ENCODE measurements around the gene RFNG.

Gene RFNG, protein sequence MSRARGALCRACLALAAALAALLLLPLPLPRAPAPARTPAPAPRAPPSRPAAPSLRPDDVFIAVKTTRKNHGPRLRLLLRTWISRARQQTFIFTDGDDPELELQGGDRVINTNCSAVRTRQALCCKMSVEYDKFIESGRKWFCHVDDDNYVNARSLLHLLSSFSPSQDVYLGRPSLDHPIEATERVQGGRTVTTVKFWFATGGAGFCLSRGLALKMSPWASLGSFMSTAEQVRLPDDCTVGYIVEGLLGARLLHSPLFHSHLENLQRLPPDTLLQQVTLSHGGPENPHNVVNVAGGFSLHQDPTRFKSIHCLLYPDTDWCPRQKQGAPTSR

GRCh38 chr17:82051776-82052637 lies at the start of gene RFNG, which contains the start of gene GPS1:
Gene RFNG, minus strand, starts transcription at chr17:82051811. Its CDS starts 45 bp downstream, at chr17:82051766.
Gene GPS1, plus strand, starts transcription at chr17:82051898. Its CDS starts 34 bp downstream, at chr17:82051932.
- peak; percentile 66 for DNase-seq (ENCODE audit: low spot score)

DNA sequence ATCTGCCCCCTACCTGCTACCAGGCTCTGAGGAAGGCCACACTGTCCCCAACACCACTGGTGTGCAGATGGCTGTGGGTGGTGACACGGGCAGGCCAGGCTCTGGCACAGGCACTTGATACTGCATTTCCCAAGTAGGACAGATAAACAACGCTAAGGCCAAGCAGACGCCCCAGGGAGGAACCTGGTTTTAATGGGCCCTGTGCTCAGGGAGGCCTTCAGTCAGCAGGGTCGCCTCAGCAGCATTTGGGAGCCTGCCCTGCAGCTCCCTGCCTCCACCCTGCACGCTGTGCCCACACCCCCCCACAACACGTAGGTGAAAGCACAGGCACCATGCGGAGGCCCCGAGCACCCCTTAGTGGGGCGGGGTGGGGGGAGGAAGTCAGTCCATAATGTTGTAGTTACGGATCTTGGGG lies 49.7 kb upstream of the RFNG start:
- no peak for DNase-seq (ENCODE audit: low spot score)

GRCh38 chr17:82100502-82101298 lies 49.1 kb upstream of the RFNG start:
- no peak for DNase-seq (ENCODE audit: low spot score)

- DNase-seq (ENCODE audit: low spot score), result peak; percentile 69
Observed at GRCh38 chr17:82098939-82099763, 47.5 kb upstream of the RFNG start.

GRCh38 chr17:82098169-82098938 lies 46.7 kb upstream of the RFNG start, which contains the start of gene FASN:
Gene FASN, minus strand, starts transcription at chr17:82098236. Its CDS starts 1,791 bp downstream, at chr17:82096445.
- peak; percentile 96 for DNase-seq (ENCODE audit: low spot score)

- no peak for DNase-seq (ENCODE audit: low spot score)
Observed at GRCh38 chr17:82097919-82098168, 46.2 kb upstream of the RFNG start.

- no peak for DNase-seq (ENCODE audit: low spot score)
Observed at GRCh38 chr17:82097184-82097918, 45.7 kb upstream of the RFNG start.

DNA sequence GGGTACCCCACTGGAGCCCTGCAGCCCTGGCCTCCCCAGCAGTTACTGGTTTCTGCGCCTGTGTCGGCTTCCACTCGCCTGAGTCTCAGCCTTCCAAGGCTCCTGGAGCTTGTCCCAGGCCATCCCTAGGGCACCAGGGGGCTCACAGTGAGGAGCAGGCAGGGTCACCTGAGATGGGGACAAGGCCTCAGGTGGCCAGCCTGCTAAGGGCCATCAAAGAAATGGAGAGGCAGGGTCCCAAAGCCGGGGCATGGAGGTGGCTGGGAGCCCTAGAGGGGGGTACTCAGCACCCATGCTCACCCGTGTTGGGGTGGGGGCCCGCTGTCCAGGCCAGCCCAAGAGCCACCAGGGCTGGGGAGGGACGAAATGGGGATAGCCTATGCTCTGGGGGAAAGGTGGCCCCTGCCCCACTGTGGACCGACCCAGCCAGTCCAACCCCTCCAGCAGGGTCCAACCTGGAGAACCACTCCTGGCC lies 45.1 kb upstream of the RFNG start:
- DNase-seq (ENCODE audit: low spot score), result no peak

DNA sequence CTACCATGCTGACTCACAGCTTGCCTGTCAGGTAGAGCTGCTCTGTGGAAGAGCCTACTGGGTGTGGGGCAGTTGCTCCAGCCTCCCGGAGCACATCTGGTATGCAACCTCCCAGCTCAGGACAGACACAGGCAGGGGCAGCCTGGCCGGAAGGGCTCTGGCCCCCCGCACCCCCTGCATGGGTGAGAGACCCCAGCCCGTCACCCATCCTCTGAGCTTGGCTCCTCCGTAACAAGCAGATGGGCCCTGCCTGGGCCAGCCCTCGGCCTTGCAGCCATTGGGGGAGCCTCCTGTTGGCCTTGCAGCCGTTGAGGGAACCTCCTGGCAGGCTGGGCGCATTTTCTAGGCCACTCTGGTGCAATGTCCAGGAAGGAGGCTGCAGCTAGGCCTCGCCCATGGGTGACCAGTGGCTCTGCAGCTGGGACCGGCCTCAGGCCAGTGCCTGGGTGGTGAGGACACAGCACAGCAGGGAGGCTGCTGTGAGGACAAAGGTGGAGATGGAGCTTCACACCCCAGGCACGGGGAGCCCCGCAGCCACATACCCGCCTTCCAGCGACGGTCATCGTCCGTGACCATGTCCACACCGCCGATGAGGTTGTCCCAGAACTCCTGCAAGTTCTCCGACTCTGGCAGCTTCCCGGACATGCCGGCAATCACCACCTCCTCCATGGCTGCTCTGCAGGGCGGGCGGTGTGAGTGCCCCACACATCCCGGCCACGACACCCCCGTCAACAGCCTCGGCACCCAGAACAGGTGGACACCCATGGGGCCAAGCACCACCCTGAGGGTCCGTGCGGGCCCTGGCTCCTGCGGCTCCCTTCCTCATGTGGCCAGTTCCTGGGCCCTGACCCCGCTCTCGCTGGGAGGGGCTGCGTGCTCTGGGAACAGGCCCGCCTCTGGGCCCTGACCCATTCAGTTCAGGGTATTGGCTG lies 44.4 kb upstream of the RFNG start:
- no peak for DNase-seq (ENCODE audit: low spot score)

- no peak for DNase-seq (ENCODE audit: low spot score)
Observed at GRCh38 chr17:82094931-82095776, 43.5 kb upstream of the RFNG start.

DNA sequence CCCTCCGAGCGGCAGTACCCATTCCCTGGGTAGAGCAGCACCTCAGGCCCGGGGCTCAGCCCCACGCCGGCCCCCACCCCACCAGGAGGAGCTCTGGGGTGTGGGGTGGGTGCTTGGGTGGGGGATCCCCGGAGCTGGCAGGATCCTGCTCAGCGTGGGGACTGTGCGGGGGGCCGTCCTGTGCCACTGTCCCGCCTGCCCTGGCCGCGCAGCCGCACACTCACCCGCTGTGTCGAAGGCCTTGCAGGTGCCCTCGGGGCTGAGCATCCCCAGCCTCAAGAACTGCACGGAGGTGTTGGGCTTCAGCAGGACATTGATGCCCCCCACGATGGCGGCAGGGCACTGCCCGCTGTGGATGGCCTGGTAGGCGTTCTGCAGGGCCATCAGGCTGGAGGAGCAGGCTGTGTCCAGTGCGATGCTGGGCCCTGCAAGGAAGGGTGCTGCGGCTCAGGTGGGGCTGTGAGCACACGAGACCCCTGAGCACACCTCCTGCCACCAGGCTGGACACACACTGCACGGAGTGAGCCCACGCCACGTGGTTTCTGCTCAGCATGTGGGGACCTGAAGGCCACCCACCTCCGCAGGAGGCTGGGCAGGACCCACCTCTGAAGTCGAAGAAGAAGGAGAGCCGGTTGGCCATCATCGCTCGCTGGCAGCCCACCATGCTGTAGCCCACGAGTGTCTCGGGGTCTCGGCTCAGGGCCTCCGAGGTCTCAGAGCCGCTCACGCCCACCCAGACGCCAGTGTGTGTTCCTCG lies 41.6 kb upstream of the RFNG start:
- DNase-seq (ENCODE audit: low spot score), result no peak

DNA sequence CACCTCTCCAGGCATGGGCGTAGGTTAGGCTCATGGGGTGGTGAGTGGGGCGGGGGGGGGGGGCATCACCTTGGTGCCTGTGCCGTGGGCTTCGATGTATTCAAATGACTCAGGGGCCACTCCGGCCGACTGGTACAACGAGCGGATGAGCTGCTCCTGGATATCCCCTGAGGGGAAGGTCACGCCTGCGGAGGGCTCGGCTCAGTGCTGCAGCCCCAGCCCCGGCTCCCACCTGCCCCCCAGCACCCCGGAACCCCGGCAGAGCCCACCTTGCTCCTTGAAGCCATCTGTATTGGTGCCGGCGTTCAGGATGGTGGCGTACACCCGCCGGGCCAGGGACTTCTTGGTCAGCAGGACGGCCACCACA lies 41.0 kb upstream of the RFNG start:
- DNase-seq (ENCODE audit: low spot score), result no peak

- no peak for DNase-seq (ENCODE audit: low spot score)
Observed at GRCh38 chr17:82092094-82092586, 40.5 kb upstream of the RFNG start.

DNA sequence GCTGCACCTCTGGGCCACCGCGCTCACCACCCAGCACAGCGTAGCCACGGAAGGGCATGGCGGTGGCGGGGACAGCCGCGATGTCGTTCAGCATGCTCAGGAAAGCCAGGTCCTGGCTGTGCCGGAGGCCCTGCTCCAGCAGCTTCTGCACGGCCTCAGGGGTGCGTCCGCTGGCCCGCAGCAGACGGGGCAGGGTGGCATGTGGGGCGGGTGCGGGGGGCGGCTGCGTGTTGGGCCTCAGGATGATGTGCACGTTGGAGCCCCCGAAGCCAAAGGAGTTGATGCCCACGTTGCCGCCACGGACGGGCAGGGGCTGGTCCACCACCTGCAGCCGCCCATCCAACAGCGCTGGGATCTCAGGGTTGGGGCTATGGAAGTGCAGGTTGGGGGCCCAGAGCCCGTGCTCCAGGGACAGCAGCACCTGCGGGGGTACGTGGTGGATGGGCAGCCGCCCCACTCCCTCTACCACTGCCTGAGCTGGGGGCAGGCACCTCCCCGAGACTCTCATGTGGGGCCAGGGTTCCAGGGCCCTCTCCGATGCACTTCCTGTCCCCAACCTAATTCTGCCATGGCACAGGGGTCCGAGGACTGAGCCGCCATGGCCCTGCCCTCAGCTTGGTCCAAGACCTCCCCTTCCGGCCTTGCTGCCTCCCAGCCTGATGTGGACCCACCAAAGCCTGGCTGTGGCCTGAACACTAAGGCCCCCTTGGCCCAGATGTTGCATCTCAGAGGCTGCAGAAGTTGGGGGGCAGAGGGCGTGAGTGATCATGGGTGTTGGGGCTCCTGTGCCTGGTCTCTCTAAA lies 39.9 kb upstream of the RFNG start:
- no peak for DNase-seq (ENCODE audit: low spot score)

DNA sequence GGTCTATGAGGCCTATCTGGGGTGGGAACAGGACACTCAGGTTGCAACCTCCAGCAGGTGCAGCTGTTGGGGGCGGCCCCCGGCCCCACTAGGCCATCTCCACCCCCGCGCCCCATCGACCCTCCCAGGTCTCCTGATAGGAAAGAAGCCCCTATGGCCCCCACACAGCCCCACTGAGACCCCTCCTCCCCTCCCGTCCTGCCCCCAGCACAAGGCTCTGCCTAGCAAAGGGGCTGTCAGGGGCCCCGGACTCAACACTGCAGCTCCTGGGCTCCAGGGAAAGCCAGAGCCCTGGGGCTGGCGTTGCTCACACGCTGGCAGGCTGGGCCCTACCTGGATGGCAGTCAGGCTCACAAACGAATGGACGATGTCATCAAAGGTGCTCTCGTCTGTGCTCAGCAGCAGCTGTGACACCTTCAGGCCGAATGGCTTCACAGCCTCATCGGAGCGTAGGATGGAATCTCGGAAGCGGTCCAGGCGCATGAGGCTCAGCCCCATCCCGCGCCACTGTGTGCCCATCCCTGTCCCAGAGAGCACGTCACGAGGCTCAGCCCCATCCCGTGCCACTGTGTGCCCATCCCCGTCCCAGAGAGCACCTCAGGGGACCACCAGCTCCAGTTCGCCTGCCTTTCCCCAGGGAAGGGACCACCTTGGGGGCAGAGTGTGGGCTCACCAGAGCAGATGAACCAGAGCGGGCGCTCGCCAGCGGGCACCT lies 39.1 kb upstream of the RFNG start:
- DNase-seq (ENCODE audit: low spot score), result no peak
